Measurements from ENCODE around the gene TIMM8A. TPM values are rescaled to one million over a fixed set of nuclear protein-coding genes. Genes with fewer than 3 reads are reported as not detected.

The TIMM8A gene
- total and polyA plus RNA-seq, 2 experiments from 2014 or later, result 23.5 to 41.7 TPM

GRCh38 chrX:101337776-101338271 lies 10.7 kb downstream of the TIMM8A start:
- ATAC-seq, result no peak
- H3K4me3 Mint-ChIP-seq, result no peak overlapping the region
- no peaks in the 10 kb centered on the region for H3K27me3 ChIP-seq (ENCODE audit: insufficient read depth)
- no peaks in the 10 kb centered on the region for H3K4me1 ChIP-seq (ENCODE audit: insufficient read depth)
- H3K36me3 Mint-ChIP-seq (ENCODE audit: low read depth), result no peaks in the 10 kb centered on the region
- no peaks in the 10 kb centered on the region for H3K79me2 ChIP-seq (replicated peaks; ENCODE audit: insufficient read depth)
- H3K27ac Mint-ChIP-seq, result no peak overlapping the region
- no peak overlapping the region for H3K4me2 ChIP-seq
- H3F3A ChIP-seq (replicated peaks; ENCODE audit: low read depth), result no peaks in the 10 kb centered on the region
- no peak overlapping the region for H3K27ac ChIP-seq (ENCODE audit: low read depth)
- no peaks in the 10 kb centered on the region for H3K9me2 ChIP-seq (ENCODE audit: insufficient read depth)
- TF ChIP-seq REST (IDR thresholded peaks at IDR 0.05; ENCODE audit: unreplicated experiment) (no peak), ZNF114 (CRISPR knock-in tag; IDR thresholded peaks at IDR 0.05) (no peak), STAT1 (IDR thresholded peaks at IDR 0.05; ENCODE audit: unreplicated experiment) (no peak), EZH2phosphoT487 (IDR thresholded peaks at IDR 0.05; ENCODE audit: unreplicated experiment) (no peak), ETS1 (IDR thresholded peaks at IDR 0.05) (no peak), POLR2AphosphoS5 (IDR thresholded peaks at IDR 0.05; ENCODE audit: low read depth) (no peak), JUNB (IDR thresholded peaks at IDR 0.05; ENCODE audit: unreplicated experiment) (no peak), ZNF331 (CRISPR knock-in tag; IDR thresholded peaks at IDR 0.05; ENCODE audit: low read depth) (no peak), CTCF (conservative IDR thresholded peaks at IDR 0.05; ENCODE audit: low read depth in 2 of 2) (no peak), CREB1 (CRISPR knock-in tag; IDR thresholded peaks at IDR 0.05; ENCODE audit: low read depth) (no peak), NANOG (IDR thresholded peaks at IDR 0.05; ENCODE audit: borderline replicate concordance) (no peak), EZH2 (IDR thresholded peaks at IDR 0.05; ENCODE audit: low read depth, unreplicated experiment) (no peak), ZNF462 (CRISPR knock-in tag; IDR thresholded peaks at IDR 0.05) (no peak)
- no peak overlapping the region for H3K4me3 ChIP-seq
- H3K9me3 Mint-ChIP-seq, result peaks cover 4% of the 10 kb centered on the region; the same call in 1 of the 3 replicates
- H3K36me3 ChIP-seq (ENCODE audit: insufficient read depth), result no peaks in the 10 kb centered on the region
- H4K20me1 ChIP-seq (replicated peaks; ENCODE audit: insufficient read depth), result no peaks in the 10 kb centered on the region
- no peaks in the 10 kb centered on the region for H3K4me1 Mint-ChIP-seq
- no peak overlapping the region for H2AFZ ChIP-seq
- H3K27me3 Mint-ChIP-seq (ENCODE audit: insufficient read depth, low read depth, poor library complexity), result peaks cover 2% of the 10 kb centered on the region
- no peak for DNase-seq (ENCODE audit: low spot score)

All from GM23338 (cell line).